H1 (cell line): ENCODE results near the gene TNF. TPM values are rescaled to one million over a fixed set of nuclear protein-coding genes. Genes with fewer than 3 reads are reported as not detected.

Experiments used
- CTCF ChIA-PET: fragments of 300-600 bp; sonication (Branson Sonifier 250); formaldehyde crosslinking; loops from one replicate; lab custom pipeline; 2021; ENCODE audit not compliant: partially characterized antibody; lab: Charles Lee
- POLR2A ChIA-PET: fragments of 300-600 bp; sonication (Branson Sonifier 250); formaldehyde crosslinking; loops from one replicate; lab custom pipeline; 2021; ENCODE audit warnings: inconsistent platforms; ENCODE audit not compliant: partially characterized antibody; lab: Charles Lee
- DNase-seq, 2 experiments: peaks; one replicate each; pipeline versions ENCODE4 v3.0.0 to v3.0.0-alpha.2; 2010 to 2022; ENCODE audit warnings: low spot score in 2 of 2, low read depth in 1 of 2, mixed read lengths in 1 of 2
- FAIRE-seq: peaks from 2 replicates; lab custom pipeline; 2011; peaks lifted over from hg19 to GRCh38; lab: Jason Lieb, UNC
- H2AFZ ChIP-seq: 2 replicates; pipeline ENCODE4 v1.8.1; 2012; ENCODE audit warnings: low read length, inconsistent platforms
- H2AK5ac ChIP-seq: 2 replicates; pipeline ENCODE4 v1.6.1; 2013; ENCODE audit warnings: low read depth, low read length
- H2BK120ac ChIP-seq: replicated peaks from 2 replicates; pipeline ENCODE3; 2013; ENCODE audit warnings: low read depth, low read length, inconsistent platforms
- H2BK12ac ChIP-seq: 2 replicates; pipeline ENCODE4 v1.6.1; 2013; ENCODE audit warnings: low read depth, low read length
- H2BK15ac ChIP-seq: 2 replicates; pipeline ENCODE4 v1.6.1; 2013; ENCODE audit warnings: low read length
- H2BK20ac ChIP-seq: 2 replicates; pipeline ENCODE4 v1.6.1; 2013; ENCODE audit warnings: low read length
- H2BK5ac ChIP-seq: 2 replicates; pipeline ENCODE4 v1.6.1; 2013; ENCODE audit warnings: low read depth, low read length
- H3K14ac ChIP-seq: 2 replicates; pipeline ENCODE4 v1.6.1; 2013; ENCODE audit warnings: inconsistent platforms; ENCODE audit not compliant: insufficient read length
- H3K18ac ChIP-seq: 2 replicates; pipeline ENCODE4 v1.6.1; 2013; ENCODE audit warnings: low read length; ENCODE audit errors: extremely low read depth
- H3K23ac ChIP-seq: 2 replicates; pipeline ENCODE4 v1.6.1; 2013; ENCODE audit warnings: inconsistent platforms; ENCODE audit not compliant: insufficient read length
- H3K23me2 ChIP-seq: 2 replicates; pipeline ENCODE4 v1.6.1; 2013; ENCODE audit warnings: low read depth, low read length
- H3K27ac ChIP-seq: 2 replicates; pipeline ENCODE4 v1.6.1; 2011; ENCODE audit warnings: low read depth, low read length, inconsistent platforms
- H3K27me3 ChIP-seq, 4 experiments: replicated peaks in 1 of 4; 1 replicate in 1 of 4; 2 replicates in 3 of 4; pipeline versions ENCODE4 v1.6.1 to v1.8.1; 2011 to 2013; ENCODE audit warnings: low read length in 3 of 4, mild to moderate bottlenecking in 3 of 4, inconsistent platforms in 2 of 4, mixed read lengths in 2 of 4, moderate library complexity in 1 of 4; ENCODE audit not compliant: control insufficient read depth in 3 of 4, insufficient read depth in 3 of 4; ENCODE audit errors: extremely low read depth in 1 of 4
- H3K36me3 ChIP-seq, 4 experiments: 2 replicates each; pipeline versions ENCODE4 v1.6.1 to v1.8.1; 2011 to 2013; ENCODE audit warnings: mild to moderate bottlenecking in 4 of 4, low read length in 3 of 4, moderate library complexity in 2 of 4, control low read depth in 1 of 4, inconsistent platforms in 1 of 4; ENCODE audit not compliant: insufficient read depth in 4 of 4, control insufficient read depth in 2 of 4
- H3K4ac ChIP-seq: replicated peaks from 2 replicates; pipeline ENCODE3; 2013; ENCODE audit warnings: low read length, low read depth, mixed read lengths, inconsistent platforms; ENCODE audit not compliant: insufficient read length
- H3K4me1 ChIP-seq, 4 experiments: replicated peaks in 1 of 4; 1 replicate in 1 of 4; 2 replicates in 3 of 4; pipeline versions ENCODE4 v1.6.1 to v1.8.1; 2011 to 2013; ENCODE audit warnings: low read length in 3 of 4, inconsistent platforms in 2 of 4, mixed read lengths in 1 of 4; ENCODE audit not compliant: insufficient read depth in 4 of 4, control insufficient read depth in 3 of 4
- H3K4me2 ChIP-seq, 2 experiments: 2 replicates each; pipeline versions ENCODE4 v1.6.1 to v1.8.1; 2011 to 2013; ENCODE audit warnings: low read depth in 2 of 2, low read length in 2 of 2, control low read depth in 1 of 2, inconsistent platforms in 1 of 2, mild to moderate bottlenecking in 1 of 2; ENCODE audit not compliant: insufficient read depth in 1 of 2
- H3K4me3 ChIP-seq, 4 experiments: fragments of 200-600, 300-600 bp in 1 of 4; sonication (generic), shearing (Covaris generic), sonication (Bioruptor Twin) in 1 of 4; 2 replicates each; pipeline versions ENCODE4 v1.5.1 to v1.8.1; 2011 to 2016; ENCODE audit warnings: low read length in 4 of 4, low read depth in 3 of 4, control low read depth in 2 of 4, inconsistent platforms in 2 of 4, mild to moderate bottlenecking in 2 of 4, mixed read lengths in 1 of 4, moderate library complexity in 1 of 4; ENCODE audit not compliant: insufficient read depth in 2 of 4; ENCODE audit errors: extremely low read depth in 1 of 4
- H3K56ac ChIP-seq: replicated peaks from 2 replicates; pipeline ENCODE3; 2013; ENCODE audit warnings: low read depth, mild to moderate bottlenecking, mixed read lengths, low read length, inconsistent platforms; ENCODE audit not compliant: insufficient read length
- H3K79me1 ChIP-seq: 2 replicates; pipeline ENCODE4 v1.6.1; 2013; ENCODE audit warnings: low read depth, low read length, control low read depth
- H3K79me2 ChIP-seq, 2 experiments: 2 replicates each; pipeline versions ENCODE4 v1.6.1 to v1.8.1; 2012 to 2013; ENCODE audit warnings: low read length in 2 of 2, mild to moderate bottlenecking in 2 of 2, inconsistent platforms in 1 of 2; ENCODE audit not compliant: insufficient read depth in 2 of 2, control insufficient read depth in 1 of 2
- H3K9ac ChIP-seq, 4 experiments: replicated peaks in 1 of 4; 1 replicate in 1 of 4; 2 replicates in 3 of 4; pipeline versions ENCODE4 v1.6.1 to v1.8.1; 2011 to 2013; ENCODE audit warnings: low read depth in 3 of 4, low read length in 3 of 4, control low read depth in 2 of 4, mild to moderate bottlenecking in 2 of 4, moderate library complexity in 2 of 4, inconsistent platforms in 1 of 4; ENCODE audit errors: extremely low read depth in 1 of 4
- H3K9me3 ChIP-seq, 2 experiments: 2 replicates each; pipeline versions ENCODE4 v1.6.1 to v1.8.1; 2012 to 2013; ENCODE audit warnings: mild to moderate bottlenecking in 2 of 2, moderate library complexity in 2 of 2, control low read depth in 1 of 2, inconsistent platforms in 1 of 2, low read depth in 1 of 2, low read length in 1 of 2, mixed read lengths in 1 of 2; ENCODE audit not compliant: insufficient read depth in 2 of 2
- H4K20me1 ChIP-seq, 2 experiments: replicated peaks in 1 of 2; 2 replicates each; pipeline versions ENCODE3 to v1.8.1; 2011 to 2013; ENCODE audit warnings: inconsistent platforms in 2 of 2, low read length in 2 of 2, mild to moderate bottlenecking in 1 of 2; ENCODE audit not compliant: insufficient read depth in 2 of 2, control insufficient read depth in 1 of 2
- H4K5ac ChIP-seq: 2 replicates; pipeline ENCODE4 v1.6.1; 2013; ENCODE audit warnings: low read length, low read depth, mixed read lengths, inconsistent platforms; ENCODE audit not compliant: insufficient read length
- H4K8ac ChIP-seq: 2 replicates; pipeline ENCODE4 v1.8.0; 2013; ENCODE audit warnings: mild to moderate bottlenecking, moderate library complexity, low read length, inconsistent platforms; ENCODE audit not compliant: insufficient read depth; ENCODE audit errors: extremely low read depth
- H4K91ac ChIP-seq: replicated peaks from 2 replicates; pipeline ENCODE3; 2013; ENCODE audit warnings: low read length, mixed read lengths, inconsistent platforms; ENCODE audit not compliant: insufficient read length
- EZH2 ChIP-seq: fragments of 200-600 bp; sonication (generic); IDR thresholded peaks from 2 replicates; pipeline ENCODE4 v1.7.1; 2012; ENCODE audit warnings: low read depth, mild to moderate bottlenecking, moderate library complexity, low read length, inconsistent platforms; ENCODE audit not compliant: severe bottlenecking
- WGBS, 2 experiments: shearing (Covaris generic) in 1 of 2; methylation state at CpG; one replicate each; pipeline versions ENCODE4 v1.1.6 to v1.1.7; 2013 to 2015; ENCODE audit warnings: low lambda C conversion rate in 2 of 2, mixed read lengths in 2 of 2, inconsistent platforms in 1 of 2, low coverage in 1 of 2, missing lambda C conversion rate in 1 of 2; ENCODE audit not compliant: insufficient replicate concordance in 2 of 2, insufficient coverage in 1 of 2, insufficient read length in 1 of 2; ENCODE audit errors: extremely low coverage in 1 of 2, missing lambda C conversion rate in 1 of 2; 5-methylcytosine and 5-hydroxymethylcytosine counted together
- polyA plus RNA-seq, 7 experiments: library from polyadenylated mRNA; depleted of rRNA in 3 of 7; stranded (reverse) in 5 of 7; unstranded in 2 of 7; fragments of >200 nt in 5 of 7; fragments of 200-250 nt in 2 of 7; gene quantifications; 1 replicate in 5 of 7; 2 replicates in 1 of 7; 4 replicates in 1 of 7; pipeline versions ENCODE4 v1.2.1 to v1.2.3, GENCODE V29; 2011 to 2013; ENCODE audit warnings: missing spikeins in 2 of 7, mixed read lengths in 2 of 7
- total RNA-seq: library from RNA; stranded (reverse); fragmentation: NEBNext Ultra II Directional; extraction: Animal tissue kit (Norgen Biotek cat#: 25700); gene quantifications from 2 replicates; pipeline ENCODE4 v1.2.1, GENCODE V29; 2021

TNF gene
- total and polyA plus RNA-seq, 2 of the 8 experiments (the other 6 are each of a cell fraction or from before 2014, with no cell fraction given): not detected

- Histone ChIP-seq H3K4me2 (no peak overlapping the region), H2BK120ac (no peak overlapping the region), H3K36me3 (no peaks in the 10 kb centered on the region), H3K4me3 (no peak overlapping the region), H3K4me1 (peaks cover 0 to 4% (median 0%) of the 10 kb centered on the region in 4 experiments; a peak in 1 of 7 replicates), H4K5ac (no peak overlapping the region), H3K79me1 (no peaks in the 10 kb centered on the region), H2BK5ac (no peak overlapping the region), H4K91ac (no peak overlapping the region), H2BK15ac (no peak overlapping the region), H3K9ac (no peak overlapping the region), H2BK12ac (no peak overlapping the region), H3K23me2 (0 out of 2 replicates have a peak, but pooled peaks cover 2% of the 10 kb centered on the region), H3K23ac (no peak overlapping the region), H2AK5ac (no peak overlapping the region), H3K18ac (no peak overlapping the region), H3K9me3 (no peaks in the 10 kb centered on the region), H3K56ac (no peak overlapping the region), H4K20me1 (no peaks in the 10 kb centered on the region), H3K14ac (no peak overlapping the region), H3K27ac (no peak overlapping the region), H3K27me3 (no peaks in the 10 kb centered on the region), H4K8ac (no peak overlapping the region; the same call in 1 of the 2 replicates), H3K79me2 (no peaks in the 10 kb centered on the region), H2BK20ac (no peak overlapping the region), H3K4ac (no peak overlapping the region), H2AFZ (peak overlapping the region; percentile 17; the same call in 1 of the 2 replicates)
- ChIA-PET CTCF (interaction anchor here (1.1 to 22.0 kb wide), 4 partner anchors 10 to 43 kb away, joined by 3 to 640 read pairs (median 308); partner anchors contain the start of genes ATP6V1G2, DDX39B, LST1 and LTB), POLR2A (interaction anchor here (1.2 to 7.3 kb wide), 4 partner anchors 10 to 58 kb away, joined by 3 to 99 read pairs (median 4); partner anchors contain the start of genes ATP6V1G2, DDX39B, LTB and NFKBIL1)
- WGBS, 2 experiments: 88% methylated on average over 6 of the region's 7 CpGs; no CpG with 5 or more reads in 1 of the 2 experiments
- FAIRE-seq (no peak), DNase-seq (no peak)
- no peak for TF ChIP-seq EZH2
Measured at GRCh38 chr6:31592396-31592771, 17.0 kb downstream of the TNF start.
